Neural cell (in vitro differentiated cells): Measurements from ENCODE around the gene MRTO4.

Source experiments
- TAF1 ChIP-seq: IDR thresholded peaks from 2 replicates; pipeline ENCODE4 v1.6.1; 2012; ENCODE audit warnings: low read depth
- TF ChIP-seq, protein P1 (sequence below): fragments of 450-650 bp; IDR thresholded peaks from 2 replicates; pipeline ENCODE4 v1.5.1; 2014; ENCODE audit warnings: antibody characterized with exemption, mild to moderate bottlenecking, moderate library complexity; ENCODE audit not compliant: poor library complexity, severe bottlenecking

DNA sequence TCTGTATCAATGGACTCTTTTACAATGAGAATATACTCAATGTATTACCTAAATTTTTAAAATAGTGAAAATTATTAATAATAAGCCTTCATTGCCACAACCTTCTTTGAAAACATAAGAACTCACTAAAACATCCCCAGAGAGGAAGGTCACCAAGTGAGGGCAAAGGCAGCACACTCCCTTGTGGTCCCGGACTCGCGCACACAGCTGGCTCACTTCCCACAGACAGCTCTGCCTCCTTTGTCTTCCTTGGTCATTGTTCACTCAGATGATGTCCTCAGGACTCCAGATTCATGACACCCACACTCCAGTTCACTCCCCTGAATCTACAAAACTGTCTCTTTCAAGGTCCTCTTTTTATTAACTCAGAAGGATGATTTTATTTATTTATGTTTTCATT is 22.4 kb upstream of the MRTO4 start:
- TF ChIP-seq TAF1, result no peak
- TF ChIP-seq, protein P1, sequence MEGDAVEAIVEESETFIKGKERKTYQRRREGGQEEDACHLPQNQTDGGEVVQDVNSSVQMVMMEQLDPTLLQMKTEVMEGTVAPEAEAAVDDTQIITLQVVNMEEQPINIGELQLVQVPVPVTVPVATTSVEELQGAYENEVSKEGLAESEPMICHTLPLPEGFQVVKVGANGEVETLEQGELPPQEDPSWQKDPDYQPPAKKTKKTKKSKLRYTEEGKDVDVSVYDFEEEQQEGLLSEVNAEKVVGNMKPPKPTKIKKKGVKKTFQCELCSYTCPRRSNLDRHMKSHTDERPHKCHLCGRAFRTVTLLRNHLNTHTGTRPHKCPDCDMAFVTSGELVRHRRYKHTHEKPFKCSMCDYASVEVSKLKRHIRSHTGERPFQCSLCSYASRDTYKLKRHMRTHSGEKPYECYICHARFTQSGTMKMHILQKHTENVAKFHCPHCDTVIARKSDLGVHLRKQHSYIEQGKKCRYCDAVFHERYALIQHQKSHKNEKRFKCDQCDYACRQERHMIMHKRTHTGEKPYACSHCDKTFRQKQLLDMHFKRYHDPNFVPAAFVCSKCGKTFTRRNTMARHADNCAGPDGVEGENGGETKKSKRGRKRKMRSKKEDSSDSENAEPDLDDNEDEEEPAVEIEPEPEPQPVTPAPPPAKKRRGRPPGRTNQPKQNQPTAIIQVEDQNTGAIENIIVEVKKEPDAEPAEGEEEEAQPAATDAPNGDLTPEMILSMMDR, result no peak
